Measurements from ENCODE around the gene PTPRD. TPM values are rescaled to one million over a fixed set of nuclear protein-coding genes. Genes with fewer than 3 reads are reported as not detected.

The PTPRD gene
- total RNA-seq, 1 donor: 11.5 TPM

GRCh38 chr9:8572209-8572608 lies 2040.6 kb downstream of the PTPRD start:
- DNase-seq (ENCODE audit: low read depth): no peak
- no peak for TF ChIP-seq CTCF (IDR thresholded peaks at IDR 0.05; ENCODE audit: insufficient read depth, low read length)

GRCh38 chr9:8571643-8572042 lies 2041.2 kb downstream of the PTPRD start:
- no peak for DNase-seq (ENCODE audit: low read depth)
- no peak for TF ChIP-seq CTCF (IDR thresholded peaks at IDR 0.05; ENCODE audit: insufficient read depth, low read length)
- no peak overlapping the region for H3K4me3 ChIP-seq (ENCODE audit: low read depth, low read length)

More at GRCh38 chr9:8572209-8572608, 2040.6 kb downstream of the PTPRD start:
- H3K4me3 ChIP-seq (ENCODE audit: low read depth, low read length): no peak overlapping the region

- TF ChIP-seq CTCF (IDR thresholded peaks at IDR 0.05; ENCODE audit: insufficient read depth, low read length): no peak
- DNase-seq (ENCODE audit: low read depth): no peak
- H3K4me3 ChIP-seq (ENCODE audit: low read depth, low read length): no peak overlapping the region
Measured at GRCh38 chr9:8570776-8571175, 2042.0 kb downstream of the PTPRD start.

GRCh38 chr9:8569823-8570222 lies 2043.0 kb downstream of the PTPRD start:
- DNase-seq (ENCODE audit: low read depth): no peak
- TF ChIP-seq CTCF (IDR thresholded peaks at IDR 0.05; ENCODE audit: insufficient read depth, low read length): no peak
- H3K4me3 ChIP-seq (ENCODE audit: low read depth, low read length): no peak overlapping the region

GRCh38 chr9:8567963-8568579 lies 2044.7 kb downstream of the PTPRD start:
- H3K4me3 ChIP-seq (ENCODE audit: low read depth, low read length): no peak overlapping the region
- TF ChIP-seq CTCF (IDR thresholded peaks at IDR 0.05; ENCODE audit: insufficient read depth, low read length): no peak
- DNase-seq (ENCODE audit: low read depth): no peak

- DNase-seq (ENCODE audit: low read depth): no peak
- TF ChIP-seq CTCF (IDR thresholded peaks at IDR 0.05; ENCODE audit: insufficient read depth, low read length): no peak
- H3K4me3 ChIP-seq (ENCODE audit: low read depth, low read length): no peak overlapping the region
Measured at GRCh38 chr9:8564960-8565359, 2047.8 kb downstream of the PTPRD start.
